ENCODE data around the gene GAL3ST1. TPM values are rescaled to one million over a fixed set of nuclear protein-coding genes. Genes with fewer than 3 reads are reported as not detected.

GAL3ST1 gene
- total RNA-seq, 1 donor from 2014 or later = 2.5 TPM

DNA sequence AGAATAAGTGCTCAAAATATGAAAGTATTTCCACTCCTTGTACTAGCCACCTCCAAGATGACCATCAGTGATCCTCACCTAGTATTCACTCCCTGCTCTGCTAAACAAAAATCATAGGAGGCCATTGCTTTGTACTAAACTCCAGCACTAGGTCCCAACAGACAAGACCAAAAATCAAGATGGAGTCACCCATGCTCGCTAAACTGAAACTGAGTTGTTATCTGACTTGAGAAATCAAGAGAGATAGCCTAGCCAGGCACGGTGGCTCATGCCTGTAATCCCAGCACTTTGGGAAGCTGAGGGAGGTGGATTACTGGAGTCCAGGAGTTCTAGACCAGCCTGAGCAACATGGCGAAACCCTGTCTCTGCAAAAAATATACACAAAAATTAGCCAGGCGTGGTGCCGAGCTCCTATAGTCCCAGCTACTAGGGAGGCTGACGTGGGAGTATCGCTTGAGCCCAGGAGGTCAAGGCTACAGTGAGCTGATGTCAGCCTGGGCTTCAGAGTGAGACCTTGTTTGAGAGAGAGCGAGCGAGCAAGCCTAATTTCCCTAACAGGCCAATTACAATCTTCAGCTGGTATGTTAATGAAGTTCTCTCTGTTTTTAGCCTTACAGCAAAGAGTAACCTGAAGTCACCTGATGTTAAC, 37.3 kb downstream of the GAL3ST1 start:
- intact Hi-C loops (cut with DNase I) = no loop called here
- TF ChIP-seq, protein P1, sequence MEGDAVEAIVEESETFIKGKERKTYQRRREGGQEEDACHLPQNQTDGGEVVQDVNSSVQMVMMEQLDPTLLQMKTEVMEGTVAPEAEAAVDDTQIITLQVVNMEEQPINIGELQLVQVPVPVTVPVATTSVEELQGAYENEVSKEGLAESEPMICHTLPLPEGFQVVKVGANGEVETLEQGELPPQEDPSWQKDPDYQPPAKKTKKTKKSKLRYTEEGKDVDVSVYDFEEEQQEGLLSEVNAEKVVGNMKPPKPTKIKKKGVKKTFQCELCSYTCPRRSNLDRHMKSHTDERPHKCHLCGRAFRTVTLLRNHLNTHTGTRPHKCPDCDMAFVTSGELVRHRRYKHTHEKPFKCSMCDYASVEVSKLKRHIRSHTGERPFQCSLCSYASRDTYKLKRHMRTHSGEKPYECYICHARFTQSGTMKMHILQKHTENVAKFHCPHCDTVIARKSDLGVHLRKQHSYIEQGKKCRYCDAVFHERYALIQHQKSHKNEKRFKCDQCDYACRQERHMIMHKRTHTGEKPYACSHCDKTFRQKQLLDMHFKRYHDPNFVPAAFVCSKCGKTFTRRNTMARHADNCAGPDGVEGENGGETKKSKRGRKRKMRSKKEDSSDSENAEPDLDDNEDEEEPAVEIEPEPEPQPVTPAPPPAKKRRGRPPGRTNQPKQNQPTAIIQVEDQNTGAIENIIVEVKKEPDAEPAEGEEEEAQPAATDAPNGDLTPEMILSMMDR (IDR thresholded peaks at IDR 0.05) = no peak
- H3K4me3 ChIP-seq = no peak overlapping the region
- no peaks in the 10 kb centered on the region for H3K4me1 ChIP-seq
- H3K9me3 ChIP-seq = no peaks in the 10 kb centered on the region
- no peak for ATAC-seq
- no peaks in the 10 kb centered on the region for H3K27me3 ChIP-seq
- H3K36me3 ChIP-seq = no peaks in the 10 kb centered on the region
- DNase-seq = no peak
- no peak overlapping the region for H3K27ac ChIP-seq

DNA sequence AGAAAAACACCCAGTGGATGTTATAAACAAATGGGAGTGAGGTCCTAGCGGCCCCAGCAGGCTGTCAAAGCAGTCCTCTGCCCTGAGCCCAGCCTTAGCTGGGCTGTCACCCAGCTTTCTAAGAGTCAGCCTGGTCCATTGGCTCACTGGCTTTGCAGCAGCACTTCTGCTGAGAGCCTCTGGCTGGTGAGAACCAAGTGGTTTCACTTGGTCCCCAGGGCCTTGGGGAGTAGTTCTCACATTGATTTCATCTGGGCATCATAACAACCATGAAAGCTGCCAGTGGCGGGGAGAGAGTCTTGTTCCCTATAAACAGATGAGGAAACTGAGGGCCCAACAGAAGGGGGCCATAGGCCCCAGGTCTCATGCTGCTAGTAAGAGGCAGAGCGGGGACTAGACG, 39.3 kb downstream of the GAL3ST1 start:
- no peak overlapping the region for H3K4me3 ChIP-seq
- intact Hi-C loops (cut with DNase I) = no loop called here
- H3K27me3 ChIP-seq = no peaks in the 10 kb centered on the region
- ATAC-seq (no peak), DNase-seq (no peak)
- no peaks in the 10 kb centered on the region for H3K4me1 ChIP-seq
- TF ChIP-seq, protein P1 (IDR thresholded peaks at IDR 0.05) = no peak
- no peaks in the 10 kb centered on the region for H3K36me3 ChIP-seq
- H3K9me3 ChIP-seq = no peaks in the 10 kb centered on the region
- H3K27ac ChIP-seq = no peak overlapping the region

DNA sequence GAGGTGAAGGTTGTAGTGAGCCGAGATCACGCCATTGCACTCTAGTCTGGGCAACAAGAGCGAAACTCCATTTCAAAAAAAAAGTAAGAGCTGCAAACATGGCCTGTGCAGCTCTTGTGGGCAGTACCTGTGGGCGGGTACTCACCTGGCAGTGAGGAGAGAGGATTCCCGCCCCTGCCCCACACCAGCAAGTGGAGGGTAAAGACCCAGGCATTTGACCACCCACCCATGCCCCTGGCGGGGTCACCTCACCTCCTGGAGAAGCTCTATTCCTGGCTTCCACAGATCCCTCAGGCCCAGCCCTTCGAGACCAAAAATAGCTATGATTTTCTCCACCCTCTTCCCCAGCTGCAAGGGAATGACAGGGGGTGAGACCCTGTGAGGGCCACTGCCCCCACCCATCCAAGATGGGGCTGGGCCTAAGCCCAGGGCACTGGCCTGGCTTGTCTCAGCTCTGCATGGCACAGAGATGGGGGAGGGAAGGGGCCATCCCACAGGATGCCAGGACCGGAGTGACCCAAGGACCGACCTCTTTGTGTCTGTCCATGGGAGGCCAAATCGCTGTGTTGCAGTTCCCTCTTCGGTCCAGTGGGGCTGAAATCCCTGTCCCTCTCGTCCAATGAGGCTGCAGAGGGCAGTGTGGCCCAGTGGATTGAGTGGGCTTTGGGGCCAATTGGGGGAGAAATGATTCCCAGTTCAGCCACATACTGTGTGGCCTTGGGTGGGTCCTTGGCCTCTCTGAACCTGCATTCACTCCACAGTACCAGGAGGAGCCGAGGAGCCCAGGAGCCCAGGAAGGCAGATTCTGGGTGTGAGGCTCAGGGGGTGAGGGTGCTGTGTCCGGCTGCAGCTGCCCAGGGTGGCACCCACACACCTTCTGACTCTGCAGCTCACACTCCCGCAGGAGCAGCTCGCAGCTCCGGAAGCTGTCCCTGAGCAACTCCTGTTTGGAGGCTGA, 42.5 kb downstream of the GAL3ST1 start:
- intact Hi-C loops (cut with DNase I) = no loop called here
- DNase-seq (no peak), ATAC-seq (peak; percentile 29)
- Histone ChIP-seq H3K4me1 (no peaks in the 10 kb centered on the region), H3K27ac (no peak overlapping the region), H3K9me3 (no peaks in the 10 kb centered on the region), H3K27me3 (no peaks in the 10 kb centered on the region), H3K36me3 (no peaks in the 10 kb centered on the region), H3K4me3 (no peak overlapping the region)
- TF ChIP-seq, protein P1 (IDR thresholded peaks at IDR 0.05) = no peak

DNA sequence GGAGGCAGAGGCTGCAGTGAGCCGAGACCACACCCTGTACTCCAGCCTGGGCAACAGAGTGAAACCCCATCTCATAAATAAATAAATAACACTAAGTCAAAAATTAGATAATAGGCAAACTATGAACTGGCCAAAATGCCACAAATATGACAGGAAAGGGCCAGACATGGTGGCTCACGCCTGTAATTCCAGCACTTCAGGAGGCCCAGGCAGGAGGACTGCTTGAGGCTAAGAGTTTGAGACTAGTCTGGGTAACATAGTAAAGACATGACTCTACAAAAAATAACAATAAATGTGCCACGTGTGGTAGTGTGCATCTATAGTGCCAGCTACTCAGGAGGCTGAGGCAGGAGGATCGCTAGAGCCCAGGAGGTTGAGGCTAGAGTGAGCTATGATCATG, 47.8 kb downstream of the GAL3ST1 start:
- DNase-seq (no peak), ATAC-seq (no peak)
- H3K9me3 ChIP-seq = no peaks in the 10 kb centered on the region
- TF ChIP-seq, protein P1 (IDR thresholded peaks at IDR 0.05) = no peak
- no peaks in the 10 kb centered on the region for H3K27me3 ChIP-seq
- intact Hi-C loops (cut with DNase I) = no loop called here
- H3K4me1 ChIP-seq = no peaks in the 10 kb centered on the region
- no peaks in the 10 kb centered on the region for H3K36me3 ChIP-seq
- H3K4me3 ChIP-seq = no peak overlapping the region
- H3K27ac ChIP-seq = no peak overlapping the region

DNA sequence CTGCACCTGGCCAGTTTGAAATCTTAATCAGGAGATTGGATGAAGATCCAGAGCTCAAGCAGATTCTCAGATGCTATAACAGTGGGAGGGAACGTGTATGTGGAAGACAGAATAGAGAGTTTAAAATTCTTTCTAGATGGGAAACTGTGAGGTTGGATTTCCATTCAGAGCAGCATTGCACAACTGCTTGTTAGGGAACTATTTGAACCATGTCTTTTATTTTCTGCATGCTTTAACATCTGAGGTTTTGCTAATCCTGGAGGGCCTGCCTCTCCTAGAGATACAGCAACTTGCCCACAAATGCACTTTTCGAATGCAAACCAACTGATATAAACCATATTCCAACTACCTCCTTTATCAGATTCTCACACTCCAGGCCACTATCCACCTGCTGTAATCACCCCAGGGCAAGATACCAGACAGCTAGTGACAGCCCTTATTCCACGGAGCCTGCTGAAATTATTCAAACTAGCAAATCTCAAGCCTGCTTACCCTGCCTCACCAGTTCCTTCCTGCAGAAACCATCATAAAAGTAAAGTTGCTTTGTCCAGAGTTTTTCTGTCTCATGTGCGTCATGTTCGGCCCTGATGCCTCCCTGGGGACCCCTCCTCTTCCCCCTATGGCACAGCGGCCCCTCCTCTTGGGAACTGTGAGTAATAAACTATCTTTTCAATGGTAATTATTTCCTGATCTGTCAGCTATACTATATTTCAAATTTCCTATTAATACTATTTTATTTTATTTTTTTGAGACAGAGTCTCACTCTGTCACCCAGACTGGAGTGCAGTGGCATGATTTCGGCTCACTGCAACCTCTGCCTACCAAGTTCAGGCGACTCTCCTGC, 50.6 kb downstream of the GAL3ST1 start:
- intact Hi-C loops (cut with DNase I) = no loop called here
- DNase-seq (no peak), ATAC-seq (no peak)
- Histone ChIP-seq H3K4me3 (no peak overlapping the region), H3K36me3 (no peaks in the 10 kb centered on the region), H3K9me3 (no peaks in the 10 kb centered on the region), H3K27me3 (no peaks in the 10 kb centered on the region), H3K27ac (no peak overlapping the region), H3K4me1 (no peaks in the 10 kb centered on the region)
- TF ChIP-seq, protein P1 (IDR thresholded peaks at IDR 0.05) = no peak

Measured in upper lobe of right lung (tissue), 1 donor.